DMS153 treated with DMSO at 0.1 percent for 48 hours (cell line): Measurements from ENCODE around the gene CD6.

Source experiments
- DNase-seq: peaks from one replicate; lab custom pipeline; 2025; ENCODE audit not compliant: unreplicated experiment; lab: John Stamatoyannopoulos, UW

CD6 gene

DNA sequence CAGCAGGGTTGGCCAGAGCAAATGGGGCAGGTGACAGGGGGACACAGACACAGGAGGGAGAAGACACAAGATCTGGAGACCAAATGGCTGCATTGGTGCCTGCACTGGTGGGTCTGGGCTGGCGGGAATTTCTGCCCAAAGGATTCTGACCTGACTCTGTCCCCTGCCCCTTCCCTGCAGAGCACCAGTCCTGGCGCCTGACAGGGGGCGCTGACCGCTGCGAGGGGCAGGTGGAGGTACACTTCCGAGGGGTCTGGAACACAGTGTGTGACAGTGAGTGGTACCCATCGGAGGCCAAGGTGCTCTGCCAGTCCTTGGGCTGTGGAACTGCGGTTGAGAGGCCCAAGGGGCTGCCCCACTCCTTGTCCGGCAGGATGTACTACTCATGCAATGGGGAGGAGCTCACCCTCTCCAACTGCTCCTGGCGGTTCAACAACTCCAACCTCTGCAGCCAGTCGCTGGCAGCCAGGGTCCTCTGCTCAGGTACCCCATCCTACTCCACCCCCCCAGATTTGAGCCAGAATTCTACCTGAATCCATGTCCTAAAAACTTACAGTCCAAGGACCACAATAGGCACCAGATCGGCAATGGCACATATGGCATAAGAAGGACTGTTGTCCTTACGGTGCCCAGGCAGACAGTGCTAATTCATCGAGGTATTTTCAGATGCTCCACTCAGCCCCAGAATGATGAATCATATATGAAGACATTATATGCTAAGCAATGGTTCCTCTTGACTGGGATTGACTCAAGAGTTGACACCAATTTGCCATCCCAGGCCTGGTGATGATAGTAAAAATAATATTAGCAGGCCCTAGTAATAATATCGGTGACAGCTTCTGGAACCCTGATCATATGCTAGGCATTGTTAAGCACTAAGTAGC lies 38.2 kb downstream of the CD6 start:
- no peak for DNase-seq

DNA sequence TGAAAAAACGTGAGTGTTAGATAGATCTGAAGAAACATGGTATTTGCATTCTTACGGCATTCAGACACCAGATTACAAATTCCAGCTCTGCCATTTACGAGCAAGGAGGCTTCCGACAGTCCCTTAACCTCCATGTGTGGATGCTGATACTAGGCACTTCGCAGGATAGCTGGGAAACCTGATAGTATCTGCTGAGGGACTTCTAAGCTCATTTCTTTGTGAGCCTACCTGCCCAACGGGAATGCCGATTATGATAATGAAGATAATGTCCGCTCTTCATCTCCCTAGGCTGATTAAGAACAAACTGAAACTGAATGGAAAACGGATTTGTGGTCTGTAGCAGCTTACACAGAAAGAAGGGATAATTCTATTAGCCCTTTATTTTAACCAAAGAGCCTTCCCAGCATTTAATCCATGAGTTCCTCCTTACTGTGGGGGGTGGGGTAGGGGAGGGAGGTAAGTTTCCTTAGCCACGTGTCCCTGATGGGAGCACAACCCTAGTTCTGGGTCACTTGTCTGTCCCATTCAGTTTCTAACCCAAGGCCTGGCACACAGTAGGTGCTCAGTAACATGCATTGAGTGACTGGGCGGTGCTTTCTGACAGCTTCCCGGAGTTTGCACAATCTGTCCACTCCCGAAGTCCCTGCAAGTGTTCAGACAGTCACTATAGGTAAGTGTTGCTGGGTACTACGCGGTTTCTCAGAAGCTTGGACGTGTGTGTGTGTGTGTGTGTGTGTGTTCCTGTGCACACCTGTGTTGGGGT lies 39.2 kb downstream of the CD6 start:
- DNase-seq, result no peak

DNA sequence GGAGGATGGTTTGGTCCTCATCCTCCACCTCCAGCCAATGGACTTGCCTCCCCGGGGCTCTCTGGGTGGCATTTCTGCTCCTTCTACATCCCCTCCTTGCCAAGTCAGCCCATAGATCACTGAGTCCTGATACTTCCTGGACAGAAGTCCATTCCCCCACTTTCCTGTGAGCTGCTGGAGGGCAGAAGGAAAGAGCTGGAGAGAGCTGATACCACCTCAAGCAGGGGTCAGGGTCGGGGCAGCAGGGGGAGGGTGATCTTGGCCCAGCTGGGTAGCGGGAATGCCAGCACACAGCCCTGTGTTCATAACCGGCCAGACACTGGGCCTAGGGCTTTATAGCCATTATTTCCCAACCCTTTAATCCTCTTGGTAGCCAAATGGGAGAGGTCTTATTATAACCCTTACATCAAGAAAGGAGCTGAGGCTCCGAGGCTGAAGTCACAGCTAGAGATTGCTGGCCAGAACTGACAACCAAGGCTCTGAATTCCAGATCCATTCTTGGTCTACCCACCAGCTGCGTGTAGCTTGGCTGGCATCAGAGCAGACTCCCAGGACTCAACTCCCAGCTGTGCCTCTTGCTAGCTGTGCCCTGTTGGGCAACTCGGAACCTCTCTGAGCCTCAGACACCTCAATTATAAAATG lies 39.9 kb downstream of the CD6 start:
- DNase-seq, result no peak

DNA sequence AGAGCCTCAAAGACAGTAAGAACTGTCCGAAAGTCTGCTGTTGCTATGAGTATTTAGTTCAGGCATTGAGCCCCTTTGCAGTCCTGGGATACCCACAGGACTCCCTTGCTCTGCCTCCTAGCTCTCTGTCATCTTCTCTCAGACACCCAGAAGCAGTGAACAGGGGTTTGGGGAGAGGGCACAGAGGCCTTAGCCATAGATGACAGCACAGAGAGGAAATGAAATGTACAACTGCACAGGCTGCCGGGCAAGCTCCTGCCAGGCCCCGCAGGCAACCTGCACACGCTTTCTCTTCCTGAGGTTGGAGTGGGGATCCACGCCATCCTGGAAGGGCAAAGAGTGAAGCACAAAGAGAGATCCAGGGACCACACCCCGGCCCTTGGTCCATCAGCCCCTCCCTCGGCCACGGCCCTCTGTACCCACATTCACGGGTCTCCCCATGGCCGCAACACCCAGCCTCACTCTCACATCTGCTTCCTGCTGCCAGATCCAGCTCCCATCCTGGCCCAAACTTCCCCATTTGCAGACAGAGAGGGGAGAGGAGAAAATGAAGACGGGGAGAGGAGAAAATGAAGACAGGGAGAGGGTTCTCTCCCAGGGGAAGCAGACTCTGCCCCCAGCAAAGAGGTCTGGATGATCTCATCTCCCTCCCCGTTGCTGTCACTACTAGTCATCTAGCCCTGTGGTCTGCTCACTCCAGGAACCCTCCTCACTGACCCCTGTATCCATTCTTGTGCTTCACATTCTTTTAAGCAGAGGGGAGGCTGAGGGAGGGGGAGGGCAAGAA lies 40.7 kb downstream of the CD6 start:
- no peak for DNase-seq

DNA sequence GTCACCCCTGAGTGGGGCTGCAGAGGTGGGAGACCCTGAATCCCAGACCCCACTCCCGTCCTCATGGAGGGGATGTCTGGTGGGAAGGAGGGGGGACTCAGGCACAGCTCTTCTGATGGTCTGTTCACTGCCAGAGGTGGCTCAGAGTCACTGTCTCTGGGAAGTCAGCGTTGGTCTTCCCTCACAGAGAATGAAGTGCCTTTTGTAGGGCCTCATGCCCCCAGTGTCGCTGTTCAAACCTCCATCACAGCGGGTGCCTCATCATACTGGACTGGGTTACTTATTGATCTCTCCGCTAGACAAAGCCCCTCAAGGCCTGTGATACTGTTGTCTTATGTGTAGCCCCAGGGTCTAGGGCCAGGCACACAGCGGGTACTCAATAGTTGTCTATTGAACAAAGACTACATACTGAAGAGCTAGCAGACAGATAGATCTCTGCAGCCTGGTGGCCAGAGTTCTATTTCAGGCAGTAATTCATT lies 41.3 kb downstream of the CD6 start:
- no peak for DNase-seq

DNA sequence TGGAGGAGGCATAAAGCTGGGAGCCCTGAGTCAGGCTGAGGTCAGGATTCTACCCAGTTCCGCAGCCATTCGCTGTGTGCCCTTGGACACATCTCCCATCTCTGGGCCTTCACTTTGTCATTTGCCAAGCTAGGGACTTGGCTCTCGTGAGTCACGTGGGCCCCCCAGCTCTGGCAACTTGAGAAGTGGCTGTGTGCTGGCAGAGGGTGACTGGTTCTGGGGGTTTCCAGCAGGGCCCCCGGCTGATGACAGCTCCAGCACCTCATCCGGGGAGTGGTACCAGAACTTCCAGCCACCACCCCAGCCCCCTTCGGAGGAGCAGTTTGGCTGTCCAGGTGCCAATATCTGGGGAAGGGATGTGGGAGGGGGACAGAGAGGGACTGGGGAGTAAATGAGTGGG lies 46.6 kb downstream of the CD6 start:
- DNase-seq, result no peak

DNA sequence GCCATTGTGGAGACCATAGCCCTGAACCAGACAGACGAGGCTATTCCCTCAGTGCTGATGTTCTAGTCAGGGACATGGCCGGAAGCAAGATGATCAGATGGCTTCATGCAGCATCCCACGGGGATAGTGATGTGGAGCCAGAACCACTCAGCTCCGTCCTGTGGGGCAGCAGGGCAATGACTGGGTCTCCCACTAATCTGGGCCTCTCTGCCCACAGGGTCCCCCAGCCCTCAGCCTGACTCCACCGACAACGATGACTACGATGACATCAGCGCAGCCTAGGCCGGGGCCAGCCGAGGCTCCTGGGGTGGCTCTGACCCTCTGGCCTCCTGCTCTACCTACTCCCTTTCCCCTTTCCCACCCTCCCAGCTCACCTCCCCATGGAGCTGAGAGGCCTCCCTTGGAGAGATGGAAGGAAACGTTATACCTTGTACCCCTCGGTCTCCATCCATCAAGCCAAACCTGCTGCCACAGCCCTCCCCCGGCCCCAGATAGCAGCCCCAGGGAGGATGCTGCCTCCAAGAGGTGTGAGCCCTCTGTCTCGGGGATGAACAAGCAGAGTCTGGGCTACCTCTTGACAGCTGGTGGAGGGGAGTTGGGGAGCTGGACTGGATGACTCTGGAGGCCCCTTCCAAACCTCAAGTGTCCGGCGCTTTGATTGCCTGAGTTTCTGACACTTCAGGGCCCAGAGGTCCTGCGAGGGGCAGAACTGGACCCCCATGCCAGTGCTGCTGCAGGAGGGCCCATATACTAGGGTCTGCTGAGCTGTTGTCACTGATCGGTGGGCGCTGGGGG lies 47.8 kb downstream of the CD6 start:
- DNase-seq, result no peak

DNA sequence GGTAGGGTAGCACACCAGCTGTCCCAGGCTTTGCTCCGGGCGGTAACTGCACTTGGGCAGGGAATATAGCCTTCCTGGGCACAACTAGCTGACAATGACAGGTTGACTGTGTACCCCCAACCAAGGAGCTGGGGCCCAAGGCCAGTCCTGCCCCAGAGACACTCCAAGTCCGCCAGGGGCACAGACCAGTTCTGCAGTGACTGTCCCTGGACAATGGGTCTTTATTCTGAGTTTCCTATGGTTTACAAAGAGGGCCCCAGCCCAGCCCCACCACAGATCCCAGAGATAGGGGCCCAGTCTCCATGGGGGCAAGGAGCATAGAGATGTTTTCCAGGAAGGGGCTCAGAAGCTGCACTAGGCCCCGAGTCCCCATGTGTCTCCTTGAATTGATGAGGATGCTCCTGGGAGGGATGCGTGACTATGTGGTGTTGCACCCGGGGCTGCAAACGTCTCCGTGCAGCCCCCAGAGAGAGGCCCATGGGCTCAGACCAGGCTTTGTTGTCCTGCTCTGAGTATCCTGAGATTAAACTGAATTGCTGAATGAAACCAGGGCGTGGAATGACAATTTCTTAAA lies 48.4 kb downstream of the CD6 start:
- no peak for DNase-seq

DNA sequence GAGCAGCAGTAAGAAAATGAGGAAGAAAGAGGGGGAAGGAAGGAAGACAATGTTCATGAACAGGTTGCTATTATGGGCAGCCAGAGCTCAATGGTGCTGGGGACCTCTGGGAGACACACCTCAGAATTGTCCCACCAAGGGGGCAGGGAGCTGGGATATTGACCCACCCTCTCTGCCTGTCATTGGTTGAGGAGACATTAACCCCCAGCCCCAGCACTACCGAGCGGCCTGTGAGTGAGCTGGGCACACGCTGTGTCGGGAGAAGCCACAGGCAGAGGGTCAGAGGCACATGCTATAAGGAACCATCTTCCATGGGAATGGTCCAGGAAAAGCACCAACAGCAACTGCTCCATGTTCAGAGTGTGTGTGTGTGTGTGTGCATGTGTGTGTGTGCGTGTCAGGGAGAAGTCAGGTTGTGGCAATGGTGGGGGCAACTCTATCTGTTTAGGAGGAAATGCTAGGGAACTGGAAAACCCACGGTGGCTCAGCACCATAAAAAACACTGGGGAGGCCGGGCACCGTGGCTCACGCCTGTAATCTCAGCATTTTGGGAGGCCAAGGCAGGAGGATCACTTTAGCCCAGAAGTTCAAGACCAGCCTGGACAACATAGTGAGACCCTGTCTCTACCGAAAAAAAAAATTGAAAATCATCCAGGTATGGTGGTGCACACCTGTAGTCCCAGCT lies 49.2 kb downstream of the CD6 start:
- DNase-seq, result no peak

DNA sequence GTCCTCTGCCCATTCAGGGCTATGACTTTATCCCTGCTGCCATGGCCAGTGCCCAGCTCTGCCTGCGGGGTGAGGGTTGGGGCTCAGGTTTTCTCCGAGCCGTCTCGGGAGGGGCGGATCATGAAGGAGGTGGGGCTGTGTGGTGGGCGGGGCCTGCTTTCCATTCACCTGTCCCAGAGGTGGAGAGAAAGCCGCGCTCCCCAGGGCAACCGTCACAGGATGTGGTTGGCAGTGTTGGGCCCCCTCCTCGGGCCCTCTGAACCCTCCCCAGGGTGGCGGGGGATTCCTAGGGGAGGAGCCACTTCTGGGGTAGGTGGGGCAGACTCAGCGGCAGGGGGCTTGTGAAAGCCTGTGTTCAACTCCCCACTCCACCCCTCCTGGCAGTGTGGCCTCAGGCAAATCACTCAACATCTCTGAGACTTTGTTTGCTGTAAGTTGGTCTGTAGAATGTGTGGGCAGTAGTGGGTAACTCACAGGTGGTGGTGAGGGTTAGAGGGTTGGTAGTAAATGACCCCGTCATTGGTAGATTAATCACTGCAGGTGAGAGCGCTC lies 50.3 kb downstream of the CD6 start:
- DNase-seq, result no peak

DNA sequence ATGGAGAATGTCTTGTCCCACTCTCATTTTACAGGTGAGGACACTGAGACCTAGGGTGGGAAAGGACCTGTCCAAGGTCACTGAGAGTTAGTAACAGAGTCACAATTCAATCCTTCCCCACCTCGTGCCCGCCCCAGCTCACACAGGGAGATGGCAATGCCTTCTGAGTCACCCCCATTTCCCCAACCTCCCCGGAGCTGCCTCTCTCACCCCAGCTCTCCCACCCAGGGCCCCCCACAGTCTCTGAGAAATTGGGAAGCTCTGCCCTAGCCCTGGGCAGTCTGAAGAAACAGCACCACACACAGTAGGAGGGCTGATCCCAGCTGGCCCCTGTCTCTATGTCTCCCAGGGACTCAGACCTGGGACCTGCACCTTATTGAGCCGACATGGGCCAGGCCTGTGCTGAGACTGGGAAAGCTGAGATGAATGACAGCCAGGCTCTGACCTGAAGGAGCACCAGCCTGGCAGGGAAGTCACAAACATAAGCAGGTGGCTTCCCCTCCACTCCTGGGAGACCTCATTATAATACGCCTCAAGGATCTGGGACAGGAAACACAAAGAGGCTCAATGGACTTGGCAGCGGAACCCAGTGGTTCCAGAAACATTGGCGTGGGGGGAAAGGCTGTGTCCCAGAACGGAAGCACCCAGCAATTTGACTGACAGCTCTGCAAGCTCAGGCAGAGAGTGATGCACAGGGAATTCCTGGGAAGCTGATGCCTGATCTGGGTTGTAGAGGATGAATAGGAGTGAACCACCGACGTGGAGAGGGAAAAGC lies 51.0 kb downstream of the CD6 start:
- DNase-seq, result no peak

DNA sequence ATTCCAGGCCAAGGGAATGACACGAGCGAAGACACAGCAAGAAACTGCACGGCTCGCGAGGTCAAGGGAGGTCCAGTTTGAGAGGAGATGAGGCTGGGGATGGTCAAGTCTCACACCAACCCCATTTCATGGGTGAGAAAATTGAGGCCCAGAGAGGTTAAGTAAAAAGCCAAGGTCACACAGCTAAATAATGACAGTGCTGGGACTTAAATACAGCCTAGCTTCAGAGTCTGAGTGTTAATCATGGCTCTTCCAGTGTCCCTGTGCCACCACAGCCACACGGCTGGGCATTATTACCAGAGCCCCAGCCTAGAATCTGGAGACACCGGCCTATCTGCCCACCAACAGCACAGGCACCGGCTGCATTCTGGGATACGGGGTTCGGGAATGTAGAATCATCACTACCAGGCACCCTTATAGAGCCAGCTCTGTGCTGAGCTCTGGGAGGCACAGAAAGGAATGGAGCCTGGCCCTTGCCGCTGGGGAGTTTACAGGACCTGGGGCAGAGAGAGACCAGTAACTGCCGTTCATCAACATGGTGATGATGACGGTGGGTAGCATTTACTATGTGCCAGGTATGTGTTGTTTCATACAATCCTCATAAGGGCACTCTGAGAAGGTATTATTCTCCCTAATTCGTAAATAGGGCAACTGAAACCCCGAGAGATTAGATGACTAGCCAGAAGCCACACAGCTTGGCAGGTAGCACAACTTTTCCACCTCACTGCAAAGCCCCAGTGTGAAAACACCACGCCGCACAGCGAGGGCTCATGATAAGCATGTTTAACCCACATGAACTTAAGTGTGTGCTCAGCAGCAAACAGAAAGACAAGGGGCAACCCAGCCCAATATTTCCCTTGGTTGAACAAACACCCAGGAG lies 51.8 kb downstream of the CD6 start:
- no peak for DNase-seq

DNA sequence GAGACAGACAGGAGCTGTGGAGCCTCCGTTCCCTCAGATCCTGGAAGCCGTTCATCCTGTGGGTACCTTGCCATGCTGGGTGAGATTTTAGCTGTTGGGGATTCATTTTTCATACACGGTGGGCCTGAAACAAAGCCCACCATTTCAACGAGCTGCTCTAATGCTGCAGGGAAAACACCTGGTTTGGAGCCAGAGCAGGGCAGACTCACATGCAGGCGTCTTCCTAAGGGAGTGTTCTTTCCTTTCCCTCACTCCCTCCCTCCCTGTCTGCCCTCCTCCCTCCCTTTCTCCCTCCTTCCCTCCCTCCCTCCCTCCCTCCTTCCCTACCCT lies 52.5 kb downstream of the CD6 start:
- no peak for DNase-seq

DNA sequence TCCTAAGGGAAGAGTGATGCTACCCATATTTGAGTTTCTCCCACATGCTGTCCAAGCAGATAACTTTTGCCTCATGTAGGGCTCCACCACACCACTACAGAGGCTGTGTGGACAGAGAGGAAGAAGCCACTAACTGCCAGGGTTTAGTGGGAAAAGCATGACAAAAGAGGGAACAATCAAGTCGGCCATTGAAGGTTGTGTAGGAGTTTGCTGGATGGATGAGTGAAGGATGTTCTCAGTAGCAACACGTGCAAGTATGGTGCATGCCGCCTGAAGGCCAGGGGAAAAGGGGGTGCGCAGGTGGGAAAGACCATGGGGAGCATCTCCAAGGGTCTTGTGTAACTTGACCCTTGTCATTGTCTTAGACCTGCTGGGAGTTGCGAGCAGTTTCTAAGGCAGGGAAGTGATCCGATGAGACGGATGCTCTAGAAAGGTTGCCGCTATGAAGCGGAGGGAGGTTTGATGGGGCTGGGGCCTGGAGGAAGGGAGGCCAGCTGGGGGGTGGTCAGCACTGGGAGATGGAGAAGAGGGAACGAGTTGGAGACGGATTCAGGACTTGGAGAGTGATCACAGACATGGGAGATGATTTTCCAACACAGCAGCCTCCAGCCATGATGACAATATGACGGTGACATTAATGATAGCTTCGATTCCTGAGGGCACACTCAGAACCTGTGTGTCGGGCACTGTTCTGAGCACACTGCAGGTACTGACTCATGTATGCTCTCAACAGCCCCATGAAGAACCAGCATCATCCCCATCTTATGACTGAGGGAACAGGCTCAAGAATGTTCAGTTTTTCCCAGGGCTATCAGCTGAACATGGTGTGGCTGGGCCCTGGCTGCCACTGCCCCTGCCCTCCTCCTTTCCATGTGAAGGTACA lies 53.7 kb downstream of the CD6 start:
- no peak for DNase-seq

DNA sequence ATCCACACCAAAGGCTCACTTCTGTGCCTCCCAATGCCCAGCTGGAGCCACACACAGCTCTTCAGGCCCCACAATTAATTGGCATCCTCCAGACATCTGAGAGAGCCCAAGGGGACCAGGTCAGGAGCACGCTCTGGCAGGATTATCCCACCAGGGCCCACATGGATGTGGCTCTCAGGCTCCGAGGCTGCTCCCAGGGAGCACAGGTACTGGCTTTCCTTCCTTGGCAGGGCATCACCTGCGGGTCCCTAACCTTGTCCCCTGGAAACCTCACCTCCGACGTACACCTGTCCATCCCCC lies 54.3 kb downstream of the CD6 start:
- DNase-seq, result no peak
